Nephron progenitor cell (in vitro differentiated cells): Measurements from ENCODE around the gene MED23.

Source experiments
- DNase-seq: peaks from one replicate; pipeline ENCODE4 v3.0.0; 2021
- H3K27ac Mint-ChIP-seq: 2 replicates; pipeline ENCODE4 v1.8.0; 2021; ENCODE audit warnings: mild to moderate bottlenecking, moderate library complexity, mixed read lengths
- H3K27me3 Mint-ChIP-seq: 2 replicates; pipeline ENCODE4 v1.8.0; 2021; ENCODE audit warnings: mild to moderate bottlenecking, low read depth, mixed read lengths; ENCODE audit not compliant: poor library complexity
- H3K36me3 Mint-ChIP-seq: 2 replicates; pipeline ENCODE4 v1.8.0; 2021; ENCODE audit warnings: low read depth, mixed read lengths
- H3K4me1 Mint-ChIP-seq: 2 replicates; pipeline ENCODE4 v1.8.0; 2021; ENCODE audit warnings: mixed read lengths
- H3K4me3 Mint-ChIP-seq: 2 replicates; pipeline ENCODE4 v1.8.0; 2021; ENCODE audit warnings: mild to moderate bottlenecking, moderate library complexity, mixed read lengths
- H3K9me3 Mint-ChIP-seq: 2 replicates; pipeline ENCODE4 v1.8.0; 2021; ENCODE audit warnings: mild to moderate bottlenecking, moderate library complexity, mixed read lengths
- CTCF ChIP-seq: fragments of 200-600 bp; sonication (generic); IDR thresholded peaks from 2 replicates; pipeline ENCODE4 v1.5.0; 2021; ENCODE audit warnings: antibody characterized with exemption

The MED23 gene

GRCh38 chr6:131655387-131655786 is 27.3 kb upstream of the MED23 start:
- Mint-ChIP-seq H3K4me1 (no peaks in the 10 kb centered on the region), H3K36me3 (no peaks in the 10 kb centered on the region), H3K27me3 (peaks cover 2% of the 10 kb centered on the region), H3K4me3 (no peak overlapping the region), H3K27ac (no peak overlapping the region), H3K9me3 (no peaks in the 10 kb centered on the region)
- DNase-seq, result no peak
- no peak for TF ChIP-seq CTCF

DNA sequence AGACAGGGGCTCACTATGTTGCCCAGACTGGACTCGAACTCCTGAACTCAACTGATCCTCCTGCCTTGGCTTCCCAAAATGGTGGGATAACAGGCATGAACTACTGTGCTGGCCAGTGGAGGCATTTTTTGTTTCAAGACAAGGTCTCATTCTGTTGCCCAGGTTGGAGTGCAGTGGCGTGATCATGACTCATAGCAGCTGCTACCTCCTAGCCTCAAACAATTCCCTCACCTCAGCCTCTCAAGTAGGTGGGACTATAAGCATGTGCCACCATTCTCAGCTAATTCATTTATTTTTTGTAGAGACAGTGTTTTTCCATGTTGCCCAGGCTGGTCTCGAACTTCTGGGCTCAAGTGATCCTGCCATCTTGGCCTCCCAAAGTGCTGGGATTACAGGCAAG is 26.3 kb upstream of the MED23 start:
- Mint-ChIP-seq H3K27me3 (peaks cover 2% of the 10 kb centered on the region), H3K4me1 (no peaks in the 10 kb centered on the region), H3K9me3 (no peaks in the 10 kb centered on the region), H3K36me3 (no peaks in the 10 kb centered on the region), H3K27ac (no peak overlapping the region), H3K4me3 (no peak overlapping the region)
- no peak for TF ChIP-seq CTCF
- DNase-seq, result no peak

DNA sequence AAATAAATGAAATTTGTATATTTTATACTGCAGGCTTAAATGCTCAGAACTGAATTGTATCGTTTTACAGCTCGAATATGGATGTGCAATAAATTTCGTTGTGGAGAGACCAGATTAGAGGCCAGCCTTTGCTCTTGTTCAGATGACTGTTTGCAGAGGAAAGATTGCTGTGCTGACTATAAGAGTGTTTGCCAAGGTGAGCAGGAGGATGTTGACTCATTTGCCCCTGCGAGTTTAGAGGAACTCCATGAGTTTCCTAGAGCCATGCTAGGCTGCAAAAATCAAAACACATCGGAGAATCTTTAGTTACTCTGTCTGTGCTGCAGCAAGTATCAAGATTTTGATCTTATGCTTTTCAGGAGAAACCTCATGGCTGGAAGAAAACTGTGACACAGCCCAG is 24.4 kb upstream of the MED23 start:
- H3K4me3 Mint-ChIP-seq, result no peak overlapping the region
- H3K27me3 Mint-ChIP-seq, result peaks cover 2% of the 10 kb centered on the region
- H3K4me1 Mint-ChIP-seq, result no peaks in the 10 kb centered on the region
- H3K9me3 Mint-ChIP-seq, result no peaks in the 10 kb centered on the region
- no peak for DNase-seq
- no peaks in the 10 kb centered on the region for H3K36me3 Mint-ChIP-seq
- no peak overlapping the region for H3K27ac Mint-ChIP-seq
- TF ChIP-seq CTCF, result no peak

GRCh38 chr6:131651782-131652181 is 23.7 kb upstream of the MED23 start:
- Mint-ChIP-seq H3K4me3 (no peak overlapping the region), H3K9me3 (no peaks in the 10 kb centered on the region), H3K27me3 (peaks cover 2% of the 10 kb centered on the region), H3K27ac (no peak overlapping the region), H3K36me3 (no peaks in the 10 kb centered on the region), H3K4me1 (no peaks in the 10 kb centered on the region)
- DNase-seq, result no peak
- no peak for TF ChIP-seq CTCF

DNA sequence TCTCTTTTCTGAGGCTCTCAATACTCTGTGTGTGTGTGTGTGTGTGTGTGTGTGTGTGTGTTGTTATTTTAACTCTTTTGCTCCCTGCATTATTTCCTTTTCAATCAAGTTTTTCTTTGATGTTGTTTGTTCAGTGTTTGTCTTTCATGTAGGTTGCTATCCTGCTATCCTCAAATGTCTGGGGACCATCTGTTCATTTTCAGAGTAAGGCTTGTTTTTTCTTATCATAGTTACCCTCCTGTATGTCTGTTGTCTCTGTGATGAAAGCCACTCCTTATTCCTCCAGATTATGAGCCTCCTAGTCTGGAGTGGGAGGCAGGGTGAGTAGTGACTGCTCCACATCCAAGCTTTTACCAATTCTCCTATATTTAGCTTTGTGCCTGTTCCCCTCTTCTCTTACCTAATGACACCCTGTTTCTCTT is 18.2 kb upstream of the MED23 start:
- DNase-seq, result no peak
- no peak overlapping the region for H3K4me3 Mint-ChIP-seq
- H3K27me3 Mint-ChIP-seq, result no peaks in the 10 kb centered on the region
- no peak for TF ChIP-seq CTCF
- no peak overlapping the region for H3K27ac Mint-ChIP-seq
- no peaks in the 10 kb centered on the region for H3K9me3 Mint-ChIP-seq
- no peaks in the 10 kb centered on the region for H3K4me1 Mint-ChIP-seq
- no peaks in the 10 kb centered on the region for H3K36me3 Mint-ChIP-seq

DNA sequence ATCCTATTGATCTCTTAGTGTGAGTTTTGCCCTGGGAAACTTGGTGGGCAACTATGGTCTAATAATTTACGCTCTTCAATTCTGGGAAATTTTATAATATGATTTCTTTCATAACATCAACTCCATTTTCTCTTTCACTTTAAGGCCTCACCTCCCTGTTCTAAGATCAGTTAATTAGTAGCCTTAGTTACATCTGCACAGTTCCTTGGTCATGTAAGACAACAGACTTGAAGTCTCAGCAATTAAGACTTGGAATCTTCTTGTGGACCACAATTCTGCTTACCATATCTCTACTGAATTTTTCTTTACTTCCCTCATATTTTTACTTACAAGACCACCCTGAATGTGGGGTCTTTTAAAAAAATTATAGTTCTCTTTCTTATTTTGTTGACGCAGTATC is 17.8 kb upstream of the MED23 start:
- Mint-ChIP-seq H3K27me3 (no peaks in the 10 kb centered on the region), H3K4me1 (no peaks in the 10 kb centered on the region), H3K36me3 (no peaks in the 10 kb centered on the region), H3K9me3 (no peaks in the 10 kb centered on the region), H3K4me3 (no peak overlapping the region), H3K27ac (no peak overlapping the region)
- DNase-seq, result no peak
- no peak for TF ChIP-seq CTCF
